HepG2 (cell line): ENCODE results near the gene RFX2. TPM values are rescaled to one million over a fixed set of nuclear protein-coding genes. Genes with fewer than 3 reads are reported as not detected.
A peak's percentile ranks its signal among the peaks of the same experiment; 100 is the strongest.

Experiments used
- ATF7-NPFF ChIP-seq: sonication (generic); formaldehyde crosslinking; IDR thresholded peaks from 2 replicates; pipeline ENCODE4 v1.8.1; 2023; ENCODE audit warnings: mild to moderate bottlenecking, low read depth, missing genetic modification reagents, moderate library complexity
- CEBPB ChIP-seq: IDR thresholded peaks from 2 replicates; pipeline ENCODE4 v1.6.1; 2011; ENCODE audit warnings: low read depth, low read length, improper control_type of control experiment, borderline replicate concordance
- CREB1 ChIP-seq, 2 experiments: fragments of 450-650 bp in 1 of 2; IDR thresholded peaks; 2 replicates each; pipeline ENCODE4 v1.6.1; 2016 to 2017; ENCODE audit warnings: control low read depth in 1 of 2, mild to moderate bottlenecking in 1 of 2, missing compliant biosample characterization in 1 of 2, missing genetic modification characterization in 1 of 2
- ETS1 ChIP-seq: sonication (generic); formaldehyde crosslinking; IDR thresholded peaks from 2 replicates; pipeline ENCODE4 v1.4.0; 2020; ENCODE audit warnings: missing genetic modification reagents
- FUBP1 ChIP-seq: sonication (generic); formaldehyde crosslinking; IDR thresholded peaks from 2 replicates; pipeline ENCODE4 v1.5.1; 2020; ENCODE audit warnings: missing genetic modification reagents, mild to moderate bottlenecking, borderline replicate concordance
- KLF15 ChIP-seq: sonication (generic); formaldehyde crosslinking; IDR thresholded peaks from 2 replicates; pipeline ENCODE4 v1.8.1; 2023; ENCODE audit warnings: borderline replicate concordance, mild to moderate bottlenecking, inconsistent platforms, missing genetic modification reagents, mixed read lengths
- MAFF ChIP-seq: IDR thresholded peaks from 2 replicates; pipeline ENCODE4 v1.6.1; 2011; ENCODE audit warnings: low read depth, low read length, improper control_type of control experiment
- MNT ChIP-seq: fragments of 450-650 bp; IDR thresholded peaks from 2 replicates; pipeline ENCODE4 v1.6.1; 2016
- NFE2L2 ChIP-seq: fragments of 150-350 bp; IDR thresholded peaks from 2 replicates; pipeline ENCODE4 v1.6.1; 2014; ENCODE audit warnings: low read length
- SALL1 ChIP-seq: sonication (generic); formaldehyde crosslinking; IDR thresholded peaks from 2 replicates; pipeline ENCODE4 v1.8.0; 2022; ENCODE audit warnings: mild to moderate bottlenecking, missing genetic modification reagents
- SP140L ChIP-seq: sonication (generic); formaldehyde crosslinking; IDR thresholded peaks from 2 replicates; pipeline ENCODE4 v1.4.0; 2020; ENCODE audit warnings: missing genetic modification reagents, borderline replicate concordance
- STAG1 ChIP-seq: sonication (generic); formaldehyde crosslinking; IDR thresholded peaks from 2 replicates; pipeline ENCODE4 v1.4.0; 2020; ENCODE audit warnings: missing genetic modification reagents
- TOPORS ChIP-seq: sonication (generic); formaldehyde crosslinking; IDR thresholded peaks from 2 replicates; pipeline ENCODE4 v1.8.0; 2023; ENCODE audit warnings: mild to moderate bottlenecking, missing genetic modification reagents
- USF2 ChIP-seq, 2 experiments: sonication (generic) in 1 of 2; formaldehyde crosslinking in 1 of 2; IDR thresholded peaks; 2 replicates each; pipeline versions ENCODE4 v1.5.1 to v1.6.1; 2011 to 2020; ENCODE audit warnings: borderline replicate concordance in 1 of 2, low read depth in 1 of 2, low read length in 1 of 2, mild to moderate bottlenecking in 1 of 2, missing genetic modification reagents in 1 of 2, moderate library complexity in 1 of 2
- ZKSCAN8 ChIP-seq: IDR thresholded peaks from 2 replicates; pipeline ENCODE4 v1.6.1; 2016; ENCODE audit warnings: borderline replicate concordance, missing genetic modification reagents, missing compliant biosample characterization
- ZNF224 ChIP-seq: sonication (generic); formaldehyde crosslinking; IDR thresholded peaks from 2 replicates; pipeline ENCODE4 v1.5.0; 2020; ENCODE audit warnings: mild to moderate bottlenecking, missing genetic modification reagents
- ZNF335 ChIP-seq: sonication (generic); formaldehyde crosslinking; IDR thresholded peaks from 2 replicates; pipeline ENCODE4 v1.4.0; 2020; ENCODE audit warnings: missing genetic modification reagents
- ZNF460 ChIP-seq: sonication (generic); formaldehyde crosslinking; IDR thresholded peaks from 2 replicates; pipeline ENCODE4 v1.5.1; 2020; ENCODE audit warnings: missing genetic modification reagents, mild to moderate bottlenecking, borderline replicate concordance
- ZNF652 ChIP-seq: IDR thresholded peaks from 2 replicates; pipeline ENCODE4 v1.6.1; 2016; ENCODE audit warnings: low read depth, borderline replicate concordance
- ZNF7 ChIP-seq: IDR thresholded peaks from 2 replicates; pipeline ENCODE4 v1.6.1; 2016; ENCODE audit warnings: missing biosample characterization, missing genetic modification reagents
- ZSCAN9 ChIP-seq: IDR thresholded peaks from 2 replicates; pipeline ENCODE4 v1.6.1; 2016; ENCODE audit warnings: borderline replicate concordance
- polyA plus RNA-seq, 8 experiments: library from polyadenylated mRNA; depleted of rRNA in 3 of 8; stranded (reverse) in 7 of 8; unstranded in 1 of 8; fragments of >200 nt; fragmentation: Illumina TruSeq in 4 of 8; extraction: Trizol in 4 of 8; gene quantifications; 2 replicates each; pipeline versions ENCODE4 v1.2.1 to v1.2.3, GENCODE V29; 2011 to 2016; ENCODE audit warnings: low read depth in 4 of 8, missing spikeins in 1 of 8, mixed read lengths in 1 of 8; ENCODE audit not compliant: insufficient read depth in 1 of 8
- total RNA-seq, 5 experiments: library from RNA; depleted of rRNA; stranded (reverse); fragments of >200 nt; fragmentation: Illumina TruSeq; extraction: Trizol; gene quantifications; 2 replicates each; pipeline ENCODE4 v1.2.3, GENCODE V29; 2016; ENCODE audit warnings: low read depth in 1 of 5

Gene RFX2
- total and polyA plus RNA-seq, 2 of the 13 experiments (the other 11 are each of a cell fraction or from before 2014, with no cell fraction given): 2.8 to 3.3 TPM

GRCh38 chr19:5961969-5962945, 148.0 kb downstream of the RFX2 start (continued):
- TF ChIP-seq USF2 (IDR thresholded peaks at IDR 0.05; ENCODE audit: low read depth, low read length): no peak
- TF ChIP-seq USF2 (CRISPR knock-in tag; IDR thresholded peaks at IDR 0.05; ENCODE audit: borderline replicate concordance): 0 out of 2 replicates have a peak, but pooled peaks have one; percentile 16
- TF ChIP-seq MNT: peak; percentile 83
- no peak for TF ChIP-seq SP140L (CRISPR knock-in tag)
- peak; percentile 25; the same call in 1 of the 2 replicates for TF ChIP-seq STAG1
- no peak for TF ChIP-seq KLF15 (CRISPR knock-in tag)
- no peak for TF ChIP-seq ZNF7 (CRISPR knock-in tag)
- peak; percentile 76 for TF ChIP-seq CREB1 (IDR thresholded peaks at IDR 0.05)
- peak; percentile 92; the same call in 1 of the 2 replicates for TF ChIP-seq CREB1 (CRISPR knock-in tag; IDR thresholded peaks at IDR 0.05)
- TF ChIP-seq SALL1 (CRISPR knock-in tag): peak; percentile 99
- no peak for TF ChIP-seq NFE2L2
- TF ChIP-seq TOPORS (CRISPR knock-in tag): peak; percentile 71
- peak; percentile 70; the same call in 1 of the 2 replicates for TF ChIP-seq ZSCAN9
- TF ChIP-seq ATF7-NPFF: peak; percentile 86; the same call in 1 of the 2 replicates
- peak; percentile 14; the same call in 1 of the 2 replicates for TF ChIP-seq MAFF
- TF ChIP-seq ZNF652 (CRISPR knock-in tag): peak; percentile 62; the same call in 1 of the 2 replicates
- TF ChIP-seq CEBPB: no peak
- peak; percentile 76; the same call in 1 of the 2 replicates for TF ChIP-seq ZKSCAN8 (CRISPR knock-in tag)
- TF ChIP-seq ZNF335: peak; percentile 89
- TF ChIP-seq ETS1 (CRISPR knock-in tag): no peak; the same call in 1 of the 2 replicates
- no peak; the same call in 1 of the 2 replicates for TF ChIP-seq ZNF460 (CRISPR knock-in tag)
- TF ChIP-seq ZNF224 (CRISPR knock-in tag): peak; percentile 83; the same call in 1 of the 2 replicates
- peak; percentile 91; the same call in 1 of the 2 replicates for TF ChIP-seq FUBP1
